Upper lobe of left lung (tissue), 6 donors: ENCODE results near the gene KCNJ16. TPM values are rescaled to one million over a fixed set of nuclear protein-coding genes. Genes with fewer than 3 reads are reported as not detected.

Experiments
- ATAC-seq, 2 donors: fragments of 200-7000 bp; cut with Tn5 transposase; one replicate each; pipeline ENCODE4 v1.9.1; 2022; ENCODE audit warnings: mild to moderate bottlenecking in 2 of 2, moderate library complexity in 2 of 2; ENCODE audit not compliant: low FRiP score in 2 of 2
- DNase-seq, 2 donors: peaks; one replicate each; pipeline ENCODE4 v3.0.0-alpha.2; 2019 to 2020
- H3K27ac ChIP-seq, 4 donors: fragments of 200-600 bp; sonication (generic); one replicate each; pipeline ENCODE4 v1.5.1; 2016 to 2019
- H3K27me3 ChIP-seq, 4 donors: fragments of 200-600 bp; sonication (generic); one replicate each; pipeline ENCODE4 v1.5.1; 2017 to 2019
- H3K36me3 ChIP-seq, 4 donors: fragments of 200-600 bp; sonication (generic); one replicate each; pipeline ENCODE4 v1.5.1; 2016 to 2019
- H3K4me1 ChIP-seq, 4 donors: fragments of 200-600 bp; sonication (generic); one replicate each; pipeline ENCODE4 v1.5.1; 2018 to 2019
- H3K4me3 ChIP-seq, 4 donors: fragments of 200-600 bp; sonication (generic); one replicate each; pipeline ENCODE4 v1.5.1; 2017 to 2019; ENCODE audit warnings: mild to moderate bottlenecking in 2 of 4, moderate library complexity in 1 of 4
- H3K9me3 ChIP-seq, 4 donors: fragments of 200-600 bp; sonication (generic); one replicate each; pipeline ENCODE4 v1.5.1; 2018 to 2019
- EP300 ChIP-seq, 4 donors: sonication (generic); formaldehyde crosslinking; IDR thresholded peaks; one replicate each; pipeline ENCODE4 v1.5.1; 2017; ENCODE audit warnings: antibody characterized with exemption in 4 of 4, control low read depth in 2 of 4
- POLR2A ChIP-seq, 4 donors: fragments of 450-650 bp; IDR thresholded peaks; one replicate each; pipeline ENCODE4 v1.5.1; 2016 to 2017; ENCODE audit warnings: antibody characterized with exemption in 4 of 4, mild to moderate bottlenecking in 2 of 4
- POLR2AphosphoS5 ChIP-seq, 2 donors: sonication (generic); formaldehyde crosslinking; IDR thresholded peaks; one replicate each; pipeline ENCODE4 v1.5.1; 2017; ENCODE audit warnings: antibody characterized with exemption in 2 of 2
- WGBS, 2 donors: methylation state at CpG; one replicate each; pipeline ENCODE4 v1.1.5; 2017 to 2018; 5-methylcytosine and 5-hydroxymethylcytosine counted together
- total RNA-seq, 6 donors: library from RNA; depleted of rRNA in 4 of 6; stranded (reverse); fragments of >200 nt in 4 of 6; gene quantifications; one replicate each; pipeline versions ENCODE4 v1.1.0 to v1.2.1, GENCODE V29; 2016 to 2021
- TF ChIP-seq, protein P1 (sequence below), 6 experiments: fragments of 450-650 bp in 4 of 6; fragments of 200-600 bp in 2 of 6; sonication (generic) in 2 of 6; IDR thresholded peaks; one replicate each; pipeline ENCODE4 v1.5.1; 2016 to 2019; ENCODE audit warnings: antibody characterized with exemption in 6 of 6
- donor health status: DM: no; HTN: no; CAD: no; lungs with moderate emphysema.
- donor health status: DM: no; HTN: yes; CAD: no; lungs with severe emphysema.

The KCNJ16 gene
- total RNA-seq, 6 donors from 2014 or later = 0.20 to 1.4 (median 0.59) TPM; not detected in 1

DNA sequence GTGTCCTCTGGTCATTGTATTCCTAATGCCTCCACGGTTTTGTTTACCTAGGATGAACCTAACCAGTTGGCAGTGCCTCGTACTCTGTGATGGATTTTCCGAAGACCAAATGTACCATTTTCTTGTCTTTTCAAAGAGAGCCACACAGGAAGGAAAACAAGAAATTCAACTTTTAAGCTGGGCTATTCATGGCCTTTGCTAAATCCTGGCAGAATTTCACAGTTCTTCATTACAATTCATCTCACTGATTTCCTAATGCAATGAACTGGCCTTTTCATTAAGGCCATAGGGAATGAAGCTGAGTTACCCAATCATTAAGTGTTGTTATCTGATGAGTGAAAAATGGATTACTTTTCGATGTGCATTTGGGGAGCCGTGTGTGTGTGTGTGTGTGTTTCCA is 7.9 kb upstream of the KCNJ16 start:
- Histone ChIP-seq H3K27me3 (no peaks in the 10 kb centered on the region), H3K36me3 (no peaks in the 10 kb centered on the region), H3K4me1 (no peaks in the 10 kb centered on the region), H3K9me3 (no peaks in the 10 kb centered on the region), H3K27ac (no peak overlapping the region), H3K4me3 (no peak overlapping the region)
- ATAC-seq (no peak), DNase-seq (no peak)
- 58 to 63% methylated on average over 5 of the region's 5 CpGs for WGBS, 2 donors
- TF ChIP-seq POLR2AphosphoS5 (IDR thresholded peaks at IDR 0.05) (no peak), POLR2A (IDR thresholded peaks at IDR 0.05) (no peak), EP300 (IDR thresholded peaks at IDR 0.05) (no peak)
- TF ChIP-seq, protein P1, sequence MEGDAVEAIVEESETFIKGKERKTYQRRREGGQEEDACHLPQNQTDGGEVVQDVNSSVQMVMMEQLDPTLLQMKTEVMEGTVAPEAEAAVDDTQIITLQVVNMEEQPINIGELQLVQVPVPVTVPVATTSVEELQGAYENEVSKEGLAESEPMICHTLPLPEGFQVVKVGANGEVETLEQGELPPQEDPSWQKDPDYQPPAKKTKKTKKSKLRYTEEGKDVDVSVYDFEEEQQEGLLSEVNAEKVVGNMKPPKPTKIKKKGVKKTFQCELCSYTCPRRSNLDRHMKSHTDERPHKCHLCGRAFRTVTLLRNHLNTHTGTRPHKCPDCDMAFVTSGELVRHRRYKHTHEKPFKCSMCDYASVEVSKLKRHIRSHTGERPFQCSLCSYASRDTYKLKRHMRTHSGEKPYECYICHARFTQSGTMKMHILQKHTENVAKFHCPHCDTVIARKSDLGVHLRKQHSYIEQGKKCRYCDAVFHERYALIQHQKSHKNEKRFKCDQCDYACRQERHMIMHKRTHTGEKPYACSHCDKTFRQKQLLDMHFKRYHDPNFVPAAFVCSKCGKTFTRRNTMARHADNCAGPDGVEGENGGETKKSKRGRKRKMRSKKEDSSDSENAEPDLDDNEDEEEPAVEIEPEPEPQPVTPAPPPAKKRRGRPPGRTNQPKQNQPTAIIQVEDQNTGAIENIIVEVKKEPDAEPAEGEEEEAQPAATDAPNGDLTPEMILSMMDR (IDR thresholded peaks at IDR 0.05) = no peak

DNA sequence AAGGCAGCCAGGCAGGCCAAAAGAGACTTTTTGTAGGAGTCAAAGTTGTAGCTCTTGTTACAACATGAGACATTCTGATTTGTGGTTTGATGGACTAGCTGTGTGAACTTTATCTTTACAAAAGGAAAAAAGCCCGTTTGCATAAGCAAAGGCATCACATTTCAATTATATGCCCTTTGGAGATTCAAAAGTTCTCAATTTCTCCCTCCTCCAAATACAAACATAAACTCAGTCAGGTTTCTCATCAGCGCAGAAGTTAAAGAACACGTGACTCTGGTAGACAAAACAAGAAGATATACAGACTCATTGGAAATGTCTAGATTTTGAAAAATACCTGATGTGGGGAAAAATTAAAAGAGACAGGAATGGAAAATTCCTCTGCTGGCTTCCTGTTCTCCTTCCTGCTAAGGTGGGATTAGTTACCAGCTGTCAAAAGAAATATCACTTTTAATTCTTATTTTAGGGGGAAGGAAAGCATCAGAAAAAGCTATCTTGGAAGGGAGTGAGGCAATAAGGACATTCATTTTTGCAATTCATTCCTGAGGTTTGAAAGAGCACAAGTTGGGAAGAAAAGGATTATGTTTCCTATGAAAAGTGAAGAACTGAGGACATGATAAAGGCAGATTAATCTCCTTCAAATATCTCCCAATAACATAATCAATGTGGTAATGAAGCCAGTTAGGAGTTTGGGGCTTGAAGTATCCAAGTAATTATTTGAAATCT is 4.6 kb upstream of the KCNJ16 start:
- no peak for ATAC-seq
- DNase-seq = no peak
- H3K27me3 ChIP-seq = no peaks in the 10 kb centered on the region
- H3K36me3 ChIP-seq = no peaks in the 10 kb centered on the region
- H3K4me3 ChIP-seq = no peak overlapping the region
- no peak overlapping the region for H3K27ac ChIP-seq
- no peaks in the 10 kb centered on the region for H3K9me3 ChIP-seq
- no peaks in the 10 kb centered on the region for H3K4me1 ChIP-seq
- TF ChIP-seq, protein P1 (IDR thresholded peaks at IDR 0.05) = no peak
- no peak for TF ChIP-seq POLR2AphosphoS5 (IDR thresholded peaks at IDR 0.05)
- no peak for TF ChIP-seq EP300 (IDR thresholded peaks at IDR 0.05)
- TF ChIP-seq POLR2A (IDR thresholded peaks at IDR 0.05) = no peak
- WGBS, 2 donors = 59 to 64% methylated on average over 3 of the region's 3 CpGs

DNA sequence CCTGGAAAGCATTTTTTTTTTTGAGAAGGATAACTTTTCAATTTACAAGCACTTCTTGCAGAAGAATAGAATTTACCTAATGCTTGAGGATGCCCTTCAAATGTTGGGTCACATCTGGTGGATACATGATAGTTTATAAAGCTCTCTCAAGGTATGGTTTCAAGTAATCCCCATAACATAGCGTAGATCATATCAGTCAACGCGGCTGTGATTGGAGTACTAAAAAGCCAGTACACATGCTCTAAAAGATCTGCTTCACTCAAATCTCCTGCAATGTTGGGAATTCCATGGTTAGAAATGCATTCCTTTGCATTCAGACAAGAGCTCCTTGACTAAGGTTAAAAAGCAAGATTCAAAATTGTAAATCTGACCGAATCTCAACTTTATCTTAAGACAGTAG is 3.9 kb upstream of the KCNJ16 start:
- Histone ChIP-seq H3K27ac (no peak overlapping the region), H3K9me3 (no peaks in the 10 kb centered on the region), H3K4me3 (no peak overlapping the region), H3K36me3 (no peaks in the 10 kb centered on the region), H3K27me3 (no peaks in the 10 kb centered on the region), H3K4me1 (no peaks in the 10 kb centered on the region)
- WGBS, 2 donors = 79 to 83% methylated on average over 4 of the region's 4 CpGs
- no peak for TF ChIP-seq POLR2AphosphoS5 (IDR thresholded peaks at IDR 0.05)
- no peak for TF ChIP-seq EP300 (IDR thresholded peaks at IDR 0.05)
- no peak for TF ChIP-seq POLR2A (IDR thresholded peaks at IDR 0.05)
- TF ChIP-seq, protein P1 (IDR thresholded peaks at IDR 0.05) = no peak
- DNase-seq (no peak), ATAC-seq (no peak)

DNA sequence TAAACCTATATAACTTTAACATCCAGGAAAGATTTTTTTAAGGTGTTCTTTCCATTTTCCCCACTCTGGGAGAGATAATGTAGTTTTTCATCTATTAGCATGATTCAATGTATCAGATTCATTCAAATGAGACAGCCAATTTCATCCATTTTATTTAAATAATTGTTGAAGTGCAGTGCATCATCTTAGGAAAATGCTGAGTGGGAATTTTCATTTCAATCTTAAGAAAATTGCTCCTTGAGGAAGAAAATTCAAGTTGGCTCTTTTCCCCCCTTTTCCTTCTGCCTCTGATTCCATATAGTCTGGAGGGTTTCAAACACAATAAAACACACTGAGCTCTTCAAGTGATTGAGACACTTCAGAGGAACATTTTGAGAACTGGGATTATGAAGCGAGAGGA is 3.4 kb upstream of the KCNJ16 start:
- 88 to 94% methylated on average over 1 of the region's 1 CpG for WGBS, 2 donors
- H3K9me3 ChIP-seq = no peaks in the 10 kb centered on the region
- H3K27me3 ChIP-seq = no peaks in the 10 kb centered on the region
- DNase-seq (no peak), ATAC-seq (no peak)
- H3K36me3 ChIP-seq = no peaks in the 10 kb centered on the region
- no peak overlapping the region for H3K4me3 ChIP-seq
- no peak overlapping the region for H3K27ac ChIP-seq
- H3K4me1 ChIP-seq = no peaks in the 10 kb centered on the region
- TF ChIP-seq EP300 (IDR thresholded peaks at IDR 0.05) (no peak), POLR2A (IDR thresholded peaks at IDR 0.05) (no peak), POLR2AphosphoS5 (IDR thresholded peaks at IDR 0.05) (no peak)
- TF ChIP-seq, protein P1 (IDR thresholded peaks at IDR 0.05) = no peak
